GM12873 (cell line): Measurements from ENCODE around the gene RSAD2.
A peak's percentile ranks its signal among the peaks of the same experiment; 100 is the strongest.

Experiments used
- TF ChIP-seq, protein P1 (sequence below): IDR thresholded peaks from 2 replicates; pipeline ENCODE4 v1.5.1; 2012; ENCODE audit warnings: low read depth, mild to moderate bottlenecking, moderate library complexity, low read length, control low read depth; ENCODE audit not compliant: insufficient read depth; ENCODE audit errors: missing control alignments

The RSAD2 gene

DNA sequence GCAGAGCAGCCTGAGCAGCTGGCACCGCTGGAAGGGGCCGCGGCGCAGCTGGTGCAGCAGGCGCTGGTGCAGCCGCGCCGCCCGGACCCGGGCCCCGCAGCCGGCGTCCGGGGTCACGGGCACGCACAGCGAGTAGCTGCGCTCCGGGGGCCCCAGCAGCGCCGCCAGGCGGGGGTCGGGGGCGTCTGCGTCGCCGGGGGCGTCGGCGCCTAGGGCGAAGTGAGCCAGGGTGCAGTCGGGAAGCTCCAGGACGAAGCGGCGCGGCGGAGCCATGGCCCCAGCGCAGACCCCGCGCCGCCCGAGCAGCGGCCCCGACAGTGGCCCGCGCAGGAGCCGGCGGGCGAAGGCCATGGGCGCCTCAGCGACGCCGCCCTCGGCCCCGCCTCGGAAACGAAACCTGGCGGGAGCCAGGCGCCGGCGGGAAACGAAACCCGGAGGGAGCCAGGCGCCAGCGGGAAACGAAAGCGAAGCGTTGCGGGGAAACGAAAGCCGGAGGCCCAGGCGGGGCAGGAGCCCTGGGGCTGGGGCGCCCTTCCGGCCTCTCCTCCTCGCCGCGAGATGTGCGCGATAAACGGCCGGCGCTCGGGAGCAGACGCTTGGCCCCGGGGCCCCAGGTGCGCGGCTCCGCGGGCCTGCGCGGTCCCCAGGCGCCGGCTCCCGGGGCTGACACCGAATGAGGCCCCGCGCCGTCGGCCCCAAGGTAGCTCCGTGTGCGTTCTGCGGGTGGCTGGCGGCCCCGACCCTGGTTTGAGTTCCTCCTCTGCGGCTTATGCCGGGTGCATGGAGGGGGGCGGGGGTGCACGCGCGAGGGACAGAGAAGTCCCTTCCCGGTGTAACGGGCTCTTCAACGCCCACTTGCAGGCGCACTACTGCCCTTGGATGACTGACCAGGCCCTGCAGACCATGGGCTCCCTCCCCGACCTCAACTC, 12.0 kb upstream of the RSAD2 start, which contains the start of gene CMPK2:
TSS of gene CMPK2 (minus strand) at position 562 of the 929 bp plus-strand sequence. CDS start at position 351, 211 bp downstream.
- TF ChIP-seq, protein P1, sequence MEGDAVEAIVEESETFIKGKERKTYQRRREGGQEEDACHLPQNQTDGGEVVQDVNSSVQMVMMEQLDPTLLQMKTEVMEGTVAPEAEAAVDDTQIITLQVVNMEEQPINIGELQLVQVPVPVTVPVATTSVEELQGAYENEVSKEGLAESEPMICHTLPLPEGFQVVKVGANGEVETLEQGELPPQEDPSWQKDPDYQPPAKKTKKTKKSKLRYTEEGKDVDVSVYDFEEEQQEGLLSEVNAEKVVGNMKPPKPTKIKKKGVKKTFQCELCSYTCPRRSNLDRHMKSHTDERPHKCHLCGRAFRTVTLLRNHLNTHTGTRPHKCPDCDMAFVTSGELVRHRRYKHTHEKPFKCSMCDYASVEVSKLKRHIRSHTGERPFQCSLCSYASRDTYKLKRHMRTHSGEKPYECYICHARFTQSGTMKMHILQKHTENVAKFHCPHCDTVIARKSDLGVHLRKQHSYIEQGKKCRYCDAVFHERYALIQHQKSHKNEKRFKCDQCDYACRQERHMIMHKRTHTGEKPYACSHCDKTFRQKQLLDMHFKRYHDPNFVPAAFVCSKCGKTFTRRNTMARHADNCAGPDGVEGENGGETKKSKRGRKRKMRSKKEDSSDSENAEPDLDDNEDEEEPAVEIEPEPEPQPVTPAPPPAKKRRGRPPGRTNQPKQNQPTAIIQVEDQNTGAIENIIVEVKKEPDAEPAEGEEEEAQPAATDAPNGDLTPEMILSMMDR: peak; percentile 28

DNA sequence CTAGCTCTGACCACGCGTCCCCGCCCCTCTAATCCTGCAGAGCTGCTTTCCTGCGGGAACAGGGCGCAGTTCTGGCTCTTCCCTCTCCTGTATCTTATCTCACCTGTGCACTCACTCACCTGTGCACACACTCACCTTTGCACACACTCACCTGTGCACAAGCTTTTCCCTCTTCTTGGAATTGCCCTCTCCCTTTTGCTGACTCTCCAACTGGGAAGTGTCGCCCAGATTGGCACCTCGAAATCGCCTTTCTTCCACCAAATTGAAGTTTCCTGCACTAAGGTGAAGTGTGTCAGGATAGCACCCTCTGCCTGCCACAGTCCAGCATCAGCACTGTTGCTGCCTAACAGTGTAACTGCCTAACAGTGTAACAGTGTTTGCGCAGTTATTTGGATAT, 11.3 kb upstream of the RSAD2 start:
- TF ChIP-seq, protein P1: peak; percentile 60

DNA sequence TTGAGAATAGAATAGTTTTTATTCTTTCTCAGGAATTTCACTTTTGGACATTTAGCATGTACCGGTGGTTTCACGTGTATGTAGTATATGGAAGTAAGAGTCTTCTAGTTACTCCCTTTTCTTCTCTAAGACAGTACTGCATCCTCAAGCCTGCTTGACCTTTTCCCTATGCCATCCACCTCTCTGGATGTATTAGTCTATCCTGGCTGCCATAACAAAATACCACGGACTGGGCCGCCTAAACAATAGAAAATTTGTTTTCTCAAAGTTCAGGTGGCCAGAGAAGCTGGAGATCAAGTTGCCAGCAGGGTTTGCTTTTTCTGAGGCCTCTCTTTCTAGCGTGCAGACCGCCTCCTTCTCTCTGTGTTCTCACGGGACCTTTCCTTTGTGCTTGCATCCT, 10.6 kb upstream of the RSAD2 start:
- TF ChIP-seq, protein P1: no peak

DNA sequence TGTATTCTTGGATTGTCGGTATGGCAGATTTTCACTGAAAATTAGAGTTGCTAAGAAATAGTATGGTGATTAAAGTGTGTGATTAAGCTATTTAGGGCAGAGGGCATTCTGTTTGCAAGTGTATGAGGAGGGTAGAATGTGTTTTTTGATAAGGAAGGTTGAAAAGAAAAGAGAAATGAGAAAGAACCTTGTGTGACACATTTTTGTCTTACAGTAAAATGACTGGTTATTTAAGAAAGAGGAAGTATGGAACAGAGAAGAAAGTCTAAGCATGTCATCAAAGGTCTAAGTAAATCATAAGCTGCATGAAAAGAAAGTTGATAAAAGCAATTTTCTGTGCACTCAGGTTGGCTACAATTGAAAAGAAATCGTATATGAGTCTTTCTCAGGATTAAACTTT, 5.2 kb upstream of the RSAD2 start:
- TF ChIP-seq, protein P1: no peak

DNA sequence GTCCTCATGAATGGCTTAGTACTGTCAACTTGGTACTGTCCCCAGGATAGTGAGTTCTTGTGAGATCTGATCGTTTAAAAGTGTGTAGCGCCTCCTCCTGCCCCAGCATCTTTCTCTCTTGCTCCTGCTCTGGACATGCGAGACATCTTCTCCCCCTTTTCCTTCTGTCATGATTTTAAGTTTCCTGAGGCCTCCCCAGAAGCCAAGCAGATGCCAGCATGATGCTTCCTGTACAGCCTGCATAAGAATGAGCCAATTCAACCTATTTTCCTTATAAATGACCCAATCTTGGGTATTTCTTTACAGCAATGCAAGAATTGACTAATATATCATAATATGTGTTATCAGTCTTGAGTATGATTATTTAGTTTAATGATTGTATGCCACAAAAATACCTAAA, 3.5 kb upstream of the RSAD2 start:
- TF ChIP-seq, protein P1: no peak

DNA sequence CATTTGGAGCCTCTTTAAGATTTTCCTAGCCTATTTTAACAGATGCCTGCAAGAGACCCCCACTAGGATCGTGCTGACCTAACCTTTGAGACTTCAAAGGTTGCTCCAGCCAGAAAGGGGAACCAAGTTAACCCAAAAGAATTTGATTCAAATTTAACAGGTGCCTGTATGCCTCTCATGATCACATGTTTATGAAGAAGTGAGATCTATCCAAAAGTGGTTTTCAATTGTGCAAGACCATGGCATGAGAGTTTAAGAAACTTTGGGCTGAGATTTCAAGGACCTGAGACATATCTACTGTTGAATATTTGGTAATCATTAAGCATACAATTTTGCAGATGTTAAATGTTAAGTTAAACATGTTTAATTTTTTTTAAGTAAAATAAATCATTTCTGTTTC, 1.3 kb upstream of the RSAD2 start:
- TF ChIP-seq, protein P1: no peak

DNA sequence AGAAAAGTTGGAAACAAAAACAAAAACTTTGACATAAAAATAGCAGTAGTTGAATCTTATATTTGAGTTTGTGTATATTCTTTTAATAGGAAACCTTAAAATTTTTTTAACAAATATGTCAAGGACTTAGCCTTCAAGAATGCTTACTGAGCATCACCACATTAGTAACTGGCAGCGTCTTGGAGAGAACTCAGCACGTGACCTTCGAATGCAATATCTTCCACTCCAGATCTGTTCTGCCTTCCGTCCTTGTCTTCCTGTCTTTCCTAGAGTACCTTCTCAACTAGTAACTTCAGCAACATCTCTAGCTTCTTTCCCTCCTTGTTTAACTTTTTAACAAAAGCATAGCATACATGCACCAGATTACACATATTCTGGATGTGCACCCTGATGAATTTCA, 972 bp downstream of the RSAD2 start:
- TF ChIP-seq, protein P1: no peak
